GM12873 (cell line): ENCODE data around the gene LNPK.

ENCODE experiments used
- CTCF ChIP-seq: IDR thresholded peaks from 2 replicates; pipeline ENCODE4 v1.5.1; 2012; ENCODE audit warnings: low read depth, mild to moderate bottlenecking, moderate library complexity, low read length, control low read depth; ENCODE audit not compliant: insufficient read depth; ENCODE audit errors: missing control alignments

Gene LNPK

DNA sequence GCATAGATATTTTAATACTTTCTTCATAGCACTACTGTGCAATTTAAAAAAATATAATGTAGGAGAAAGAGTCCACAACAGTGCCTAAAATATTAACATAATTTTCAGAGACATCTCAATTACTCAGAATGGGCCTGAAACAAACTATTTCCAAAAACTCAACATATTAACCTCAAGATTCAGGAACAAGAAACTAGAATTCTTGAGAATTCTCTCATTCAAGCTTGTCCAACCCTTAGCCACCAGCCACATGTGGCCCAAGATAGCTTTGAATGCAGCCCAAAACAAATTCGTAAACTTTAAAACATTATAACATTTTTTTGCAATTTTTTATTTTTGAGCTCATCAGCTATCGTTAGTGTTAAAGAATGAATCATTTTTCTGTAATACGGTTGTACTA is 35.2 kb downstream of the LNPK start:
- TF ChIP-seq CTCF: no peak

DNA sequence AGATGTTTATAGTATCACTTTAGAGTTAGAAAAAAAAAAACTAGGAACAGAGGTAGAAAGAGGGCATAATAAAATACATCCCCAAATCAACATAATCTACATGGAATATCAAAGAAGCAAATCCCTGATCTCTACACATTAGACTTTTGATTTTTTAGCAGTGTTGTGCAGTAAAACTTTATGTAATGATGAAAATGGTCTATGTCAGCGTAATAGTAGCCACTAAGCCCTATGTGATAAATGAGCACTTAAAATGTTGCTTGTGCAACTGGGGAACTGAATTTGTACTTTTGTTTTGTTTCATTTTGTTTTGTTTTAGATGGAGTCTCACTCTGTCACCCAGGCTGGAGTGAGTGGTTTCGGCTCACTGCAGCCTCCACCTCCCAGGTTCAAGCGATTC is 36.3 kb downstream of the LNPK start:
- TF ChIP-seq CTCF: no peak

- no peak for TF ChIP-seq CTCF
Measured at GRCh38 chr2:175964195-175964594, 37.9 kb downstream of the LNPK start.

DNA sequence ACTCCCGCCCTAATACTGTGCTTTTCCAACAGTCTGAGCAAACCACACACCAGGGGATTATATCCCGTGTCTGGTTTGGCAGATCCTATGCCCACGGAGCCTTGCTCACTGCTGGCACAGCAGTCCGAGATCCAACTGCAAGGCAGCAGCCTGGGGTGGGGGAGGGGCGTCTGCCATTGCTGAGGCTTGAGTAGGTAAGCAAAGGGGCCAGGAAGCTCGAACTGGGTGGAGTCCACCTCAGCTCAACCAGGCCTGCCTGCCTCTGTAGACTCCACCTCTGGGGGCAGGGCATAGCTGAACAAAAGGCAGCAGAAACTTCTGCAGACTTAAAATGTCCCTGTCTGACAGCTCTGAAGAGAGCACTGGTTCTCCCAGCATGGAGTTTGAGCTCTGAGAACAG is 44.2 kb downstream of the LNPK start:
- no peak for TF ChIP-seq CTCF

DNA sequence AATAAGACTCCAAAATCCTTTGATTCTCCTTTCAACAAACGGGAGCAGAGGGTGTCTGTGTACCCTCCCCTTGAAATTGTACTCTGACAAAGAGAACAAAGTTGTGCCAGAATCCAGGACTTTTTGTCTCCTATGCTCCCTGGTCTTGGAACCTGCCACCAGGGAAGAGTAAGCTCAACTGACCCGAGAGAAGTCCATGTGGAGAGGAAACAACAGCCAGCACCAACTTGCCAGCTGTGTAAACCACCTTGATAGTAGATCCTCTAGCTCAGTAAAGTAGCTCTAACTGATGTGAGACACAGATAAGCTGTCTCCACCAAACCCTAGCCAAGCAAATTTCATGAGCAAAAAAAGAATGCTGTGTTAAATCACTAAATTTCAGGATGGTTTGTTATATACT is 46.9 kb downstream of the LNPK start:
- no peak for TF ChIP-seq CTCF

- no peak for TF ChIP-seq CTCF
Measured at GRCh38 chr2:175950512-175950911, 51.6 kb downstream of the LNPK start.

GRCh38 chr2:175948191-175948590 is 53.9 kb downstream of the LNPK start:
- TF ChIP-seq CTCF: no peak

DNA sequence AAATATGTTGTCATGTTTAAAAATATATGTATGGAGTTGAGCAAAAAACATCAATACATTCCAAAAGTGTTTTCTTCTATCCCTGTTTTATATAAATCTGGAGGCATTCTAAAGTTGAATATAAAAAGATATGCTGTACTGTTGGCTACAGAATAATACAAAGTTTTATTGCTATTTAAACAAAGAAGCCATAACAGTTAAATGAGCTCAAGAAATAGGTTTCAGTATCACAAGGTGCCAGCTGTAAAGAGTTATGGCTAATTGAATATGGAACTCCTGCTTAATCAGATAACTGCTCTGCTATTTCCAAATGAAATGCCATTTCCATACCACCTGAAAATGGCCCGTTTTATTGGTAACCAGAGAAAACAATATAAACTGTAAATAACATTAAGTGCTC is 55.0 kb downstream of the LNPK start:
- TF ChIP-seq CTCF: no peak
